ENCODE measurements around the gene MKNK1.
"Not testable (repeated sequence)": the region's sequence is repeated elsewhere in the genome, so short reads cannot be mapped to it uniquely, and the experiment has no call there.

Gene MKNK1

GRCh38 chr1:46603858-46604549 is at the start of gene MKNK1:
Gene MKNK1, minus strand, starts transcription at chr1:46604268. Its CDS starts 20,941 bp downstream, at chr1:46583327.
- DNase-seq = peak; percentile 99

GRCh38 chr1:46653405-46653958 is 49.4 kb upstream of the MKNK1 start:
- no peak for DNase-seq

GRCh38 chr1:46652321-46653100 is 48.4 kb upstream of the MKNK1 start:
- DNase-seq = no peak

GRCh38 chr1:46651152-46651551 is 47.1 kb upstream of the MKNK1 start:
- DNase-seq = not testable (repeated sequence)

- DNase-seq = no peak
Measured at GRCh38 chr1:46650491-46650890, 46.4 kb upstream of the MKNK1 start.

GRCh38 chr1:46649764-46650163 is 45.7 kb upstream of the MKNK1 start:
- no peak for DNase-seq

GRCh38 chr1:46647611-46648010 is 43.5 kb upstream of the MKNK1 start:
- DNase-seq = no peak

GRCh38 chr1:46646844-46647243 is 42.8 kb upstream of the MKNK1 start:
- no peak for DNase-seq

GRCh38 chr1:46646331-46646730 is 42.3 kb upstream of the MKNK1 start:
- no peak for DNase-seq

- DNase-seq = no peak
Measured at GRCh38 chr1:46645815-46646214, 41.7 kb upstream of the MKNK1 start.

- no peak for DNase-seq
Measured at GRCh38 chr1:46643368-46643775, 39.3 kb upstream of the MKNK1 start.

GRCh38 chr1:46642115-46642680 is 38.1 kb upstream of the MKNK1 start:
- no peak for DNase-seq

GRCh38 chr1:46639547-46639946 is 35.5 kb upstream of the MKNK1 start:
- no peak for DNase-seq

- DNase-seq = no peak
Measured at GRCh38 chr1:46638921-46639320, 34.9 kb upstream of the MKNK1 start.

GRCh38 chr1:46637444-46638083 is 33.5 kb upstream of the MKNK1 start:
- DNase-seq = no peak

- no peak for DNase-seq
Measured at GRCh38 chr1:46635205-46635604, 31.1 kb upstream of the MKNK1 start.

- DNase-seq = no peak
Measured at GRCh38 chr1:46630719-46631118, 26.7 kb upstream of the MKNK1 start.

- DNase-seq = no peak
Measured at GRCh38 chr1:46623743-46624644, 19.9 kb upstream of the MKNK1 start.

GRCh38 chr1:46622344-46622743 is 18.3 kb upstream of the MKNK1 start:
- DNase-seq = no peak

GRCh38 chr1:46621930-46622329 is 17.9 kb upstream of the MKNK1 start:
- no peak for DNase-seq

GRCh38 chr1:46619656-46620258 is 15.7 kb upstream of the MKNK1 start:
- no peak for DNase-seq
